Mammary epithelial cell (primary cell): ENCODE results near the gene MTCH1.

Experiments used
- EZH2 ChIP-seq: IDR thresholded peaks from 2 replicates; pipeline ENCODE4 v1.6.1; 2012; ENCODE audit warnings: low read length, inconsistent platforms, borderline replicate concordance
- TF ChIP-seq, protein P1 (sequence below), 2 donors: IDR thresholded peaks in 1 of 2; conservative IDR thresholded peaks in 1 of 2; 2 replicates each; pipeline ENCODE4 v1.5.1; 2011 to 2012; ENCODE audit warnings: inconsistent platforms in 2 of 2, low read length in 2 of 2, mild to moderate bottlenecking in 2 of 2, control low read depth in 1 of 2, low read depth in 1 of 2; ENCODE audit not compliant: insufficient read depth in 1 of 2; ENCODE audit errors: extremely low read depth in 1 of 2

- TF ChIP-seq EZH2 = no peak
- TF ChIP-seq, protein P1, sequence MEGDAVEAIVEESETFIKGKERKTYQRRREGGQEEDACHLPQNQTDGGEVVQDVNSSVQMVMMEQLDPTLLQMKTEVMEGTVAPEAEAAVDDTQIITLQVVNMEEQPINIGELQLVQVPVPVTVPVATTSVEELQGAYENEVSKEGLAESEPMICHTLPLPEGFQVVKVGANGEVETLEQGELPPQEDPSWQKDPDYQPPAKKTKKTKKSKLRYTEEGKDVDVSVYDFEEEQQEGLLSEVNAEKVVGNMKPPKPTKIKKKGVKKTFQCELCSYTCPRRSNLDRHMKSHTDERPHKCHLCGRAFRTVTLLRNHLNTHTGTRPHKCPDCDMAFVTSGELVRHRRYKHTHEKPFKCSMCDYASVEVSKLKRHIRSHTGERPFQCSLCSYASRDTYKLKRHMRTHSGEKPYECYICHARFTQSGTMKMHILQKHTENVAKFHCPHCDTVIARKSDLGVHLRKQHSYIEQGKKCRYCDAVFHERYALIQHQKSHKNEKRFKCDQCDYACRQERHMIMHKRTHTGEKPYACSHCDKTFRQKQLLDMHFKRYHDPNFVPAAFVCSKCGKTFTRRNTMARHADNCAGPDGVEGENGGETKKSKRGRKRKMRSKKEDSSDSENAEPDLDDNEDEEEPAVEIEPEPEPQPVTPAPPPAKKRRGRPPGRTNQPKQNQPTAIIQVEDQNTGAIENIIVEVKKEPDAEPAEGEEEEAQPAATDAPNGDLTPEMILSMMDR (conservative IDR thresholded peaks at IDR 0.05 in 1 of 2, IDR thresholded peaks at IDR 0.05 in 1 of 2; ENCODE audit: extremely low read depth in 1 of 2, insufficient read depth in 1 of 2, low read depth in 1 of 2, low read length in 2 of 2) = no peak
These were observed 12.1 kb upstream of the MTCH1 start for GRCh38 chr6:36997811-36998722.
